IPS DF 6.9 (cell line): Measurements from ENCODE around the gene CNTN6.

Source experiments
- DNase-seq: peaks from one replicate; pipeline ENCODE4 v3.0.0-alpha.2; 2013; ENCODE audit warnings: low read depth, low spot score
- H3K27ac ChIP-seq: one replicate; pipeline ENCODE4 v1.5.1; 2013; ENCODE audit warnings: low read length, control low read depth
- H3K27me3 ChIP-seq: 2 replicates; pipeline ENCODE4 v1.6.1; 2013; ENCODE audit warnings: mild to moderate bottlenecking, low read length; ENCODE audit not compliant: control insufficient read depth, insufficient read depth
- H3K36me3 ChIP-seq: 2 replicates; pipeline ENCODE4 v1.6.1; 2013; ENCODE audit warnings: low read length; ENCODE audit not compliant: control insufficient read depth, insufficient read depth
- H3K4me1 ChIP-seq: 2 replicates; pipeline ENCODE4 v1.6.1; 2013; ENCODE audit warnings: low read length; ENCODE audit not compliant: control insufficient read depth, insufficient read depth
- H3K4me3 ChIP-seq: 2 replicates; pipeline ENCODE4 v1.5.1; 2013; ENCODE audit warnings: mild to moderate bottlenecking, low read length
- H3K9me3 ChIP-seq: 2 replicates; pipeline ENCODE4 v1.6.1; 2013; ENCODE audit warnings: low read length, inconsistent platforms; ENCODE audit not compliant: control insufficient read depth, insufficient read depth

CNTN6 gene

GRCh38 chr3:1448443-1448842 lies 355.6 kb downstream of the CNTN6 start:
- DNase-seq = no peak
- no peak overlapping the region for H3K27ac ChIP-seq
- H3K36me3 ChIP-seq = no peaks in the 10 kb centered on the region
- H3K27me3 ChIP-seq = no peaks in the 10 kb centered on the region
- H3K4me1 ChIP-seq = no peaks in the 10 kb centered on the region
- peaks cover 5% of the 10 kb centered on the region for H3K9me3 ChIP-seq
- no peak overlapping the region for H3K4me3 ChIP-seq
